Loucy (cell line): ENCODE data around the gene ARL16.

Experiments used
- H2AFZ ChIP-seq: fragments of 200-600 bp; sonication (generic); 2 replicates; pipeline ENCODE4 v1.6.0; 2016; ENCODE audit warnings: antibody characterized with exemption, mild to moderate bottlenecking, low read length, moderate library complexity
- H3F3A ChIP-seq: fragments of 200-600 bp; 2 replicates; pipeline ENCODE4 v1.6.0; 2016; ENCODE audit warnings: antibody characterized with exemption, low read depth, mild to moderate bottlenecking
- H3K27me3 ChIP-seq: fragments of 200-600 bp; sonication (generic); 2 replicates; pipeline ENCODE4 v1.6.1; 2014; ENCODE audit warnings: low read length, mild to moderate bottlenecking; ENCODE audit not compliant: insufficient read depth, poor library complexity, severe bottlenecking
- H3K36me3 ChIP-seq: fragments of 200-600 bp; sonication (generic); 2 replicates; pipeline ENCODE4 v1.6.1; 2016; ENCODE audit warnings: low read length; ENCODE audit not compliant: insufficient read depth
- H3K4me1 ChIP-seq: fragments of 200-600 bp; sonication (generic); 2 replicates; pipeline ENCODE4 v1.5.1; 2014; ENCODE audit warnings: low read length, mild to moderate bottlenecking; ENCODE audit not compliant: insufficient read depth, poor library complexity, severe bottlenecking
- H3K4me2 ChIP-seq: fragments of 200-600 bp; sonication (generic); 2 replicates; pipeline ENCODE4 v1.6.0; 2014; ENCODE audit warnings: antibody characterized with exemption, low read length, low read depth, mild to moderate bottlenecking; ENCODE audit not compliant: poor library complexity, severe bottlenecking
- H3K4me3 ChIP-seq: fragments of 200-600 bp; sonication (generic); 2 replicates; pipeline ENCODE4 v1.5.1; 2014; ENCODE audit warnings: low read length, mild to moderate bottlenecking, mixed read lengths; ENCODE audit not compliant: poor library complexity, severe bottlenecking
- H3K79me2 ChIP-seq: fragments of 200-600 bp; sonication (generic); 2 replicates; pipeline ENCODE4 v1.6.1; 2014; ENCODE audit warnings: low read length; ENCODE audit not compliant: insufficient read depth
- H3K9ac ChIP-seq: fragments of 200-600 bp; sonication (generic); 2 replicates; pipeline ENCODE4 v1.6.0; 2014; ENCODE audit warnings: mild to moderate bottlenecking, low read depth, low read length, moderate library complexity; ENCODE audit not compliant: poor library complexity, severe bottlenecking
- H3K9me2 ChIP-seq: fragments of 200-600 bp; sonication (generic); replicated peaks from 2 replicates; pipeline ENCODE4 v1.6.1; 2016; ENCODE audit warnings: low read depth, low read length, mixed read lengths
- H3K9me3 ChIP-seq: fragments of 200-600 bp; sonication (generic); 2 replicates; pipeline ENCODE4 v1.6.1; 2014; ENCODE audit warnings: mild to moderate bottlenecking, antibody characterized with exemption, low read length, low read depth; ENCODE audit not compliant: insufficient read depth
- H4K20me1 ChIP-seq: fragments of 200-600 bp; sonication (generic); 2 replicates; pipeline ENCODE4 v1.6.0; 2014; ENCODE audit warnings: antibody characterized with exemption, low read length, mild to moderate bottlenecking; ENCODE audit not compliant: insufficient read depth, poor library complexity, severe bottlenecking
- EZH2phosphoT487 ChIP-seq: fragments of 200-600 bp; IDR thresholded peaks from 2 replicates; pipeline ENCODE4 v1.6.1; 2018; ENCODE audit warnings: antibody characterized with exemption, mild to moderate bottlenecking, moderate library complexity, borderline replicate concordance
- TF ChIP-seq, protein P1 (sequence below): fragments of 200-600 bp; sonication (generic); conservative IDR thresholded peaks from 2 replicates; pipeline ENCODE4 v1.5.1; 2014; ENCODE audit warnings: mild to moderate bottlenecking, antibody characterized with exemption, low read length

Gene ARL16

GRCh38 chr17:81672504-81672903, 11.1 kb downstream of the ARL16 start:
- H3K27me3 ChIP-seq = no peaks in the 10 kb centered on the region
- no peak overlapping the region for H2AFZ ChIP-seq
- no peak overlapping the region for H3K4me2 ChIP-seq
- H3K9me2 ChIP-seq = no peaks in the 10 kb centered on the region
- H3K79me2 ChIP-seq = peaks cover 31% of the 10 kb centered on the region
- no peak for TF ChIP-seq EZH2phosphoT487
- TF ChIP-seq, protein P1, sequence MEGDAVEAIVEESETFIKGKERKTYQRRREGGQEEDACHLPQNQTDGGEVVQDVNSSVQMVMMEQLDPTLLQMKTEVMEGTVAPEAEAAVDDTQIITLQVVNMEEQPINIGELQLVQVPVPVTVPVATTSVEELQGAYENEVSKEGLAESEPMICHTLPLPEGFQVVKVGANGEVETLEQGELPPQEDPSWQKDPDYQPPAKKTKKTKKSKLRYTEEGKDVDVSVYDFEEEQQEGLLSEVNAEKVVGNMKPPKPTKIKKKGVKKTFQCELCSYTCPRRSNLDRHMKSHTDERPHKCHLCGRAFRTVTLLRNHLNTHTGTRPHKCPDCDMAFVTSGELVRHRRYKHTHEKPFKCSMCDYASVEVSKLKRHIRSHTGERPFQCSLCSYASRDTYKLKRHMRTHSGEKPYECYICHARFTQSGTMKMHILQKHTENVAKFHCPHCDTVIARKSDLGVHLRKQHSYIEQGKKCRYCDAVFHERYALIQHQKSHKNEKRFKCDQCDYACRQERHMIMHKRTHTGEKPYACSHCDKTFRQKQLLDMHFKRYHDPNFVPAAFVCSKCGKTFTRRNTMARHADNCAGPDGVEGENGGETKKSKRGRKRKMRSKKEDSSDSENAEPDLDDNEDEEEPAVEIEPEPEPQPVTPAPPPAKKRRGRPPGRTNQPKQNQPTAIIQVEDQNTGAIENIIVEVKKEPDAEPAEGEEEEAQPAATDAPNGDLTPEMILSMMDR = no peak
- H3K4me1 ChIP-seq = peaks cover 11% of the 10 kb centered on the region
- H3K4me3 ChIP-seq = no peak overlapping the region
- H3F3A ChIP-seq = no peaks in the 10 kb centered on the region
- peaks cover 20% of the 10 kb centered on the region; the same call in 1 of the 2 replicates for H3K36me3 ChIP-seq
- no peaks in the 10 kb centered on the region for H3K9me3 ChIP-seq
- H4K20me1 ChIP-seq = peaks cover 17% of the 10 kb centered on the region
- no peak overlapping the region for H3K9ac ChIP-seq

GRCh38 chr17:81667754-81668153, 15.8 kb downstream of the ARL16 start:
- peaks cover 18% of the 10 kb centered on the region for H4K20me1 ChIP-seq
- peaks cover 62% of the 10 kb centered on the region for H3K79me2 ChIP-seq
- peak overlapping the region; percentile 99 for H3K9ac ChIP-seq
- H3F3A ChIP-seq = peaks cover 8% of the 10 kb centered on the region
- no peak overlapping the region for H2AFZ ChIP-seq
- H3K9me2 ChIP-seq = no peaks in the 10 kb centered on the region
- H3K27me3 ChIP-seq = no peaks in the 10 kb centered on the region
- peak overlapping the region; percentile 90 for H3K4me2 ChIP-seq
- TF ChIP-seq, protein P1 = peak; percentile 72
- TF ChIP-seq EZH2phosphoT487 = no peak
- peaks cover 12% of the 10 kb centered on the region; the same call in 1 of the 2 replicates for H3K36me3 ChIP-seq
- H3K4me1 ChIP-seq = peaks cover 37% of the 10 kb centered on the region
- peak overlapping the region; percentile 98 for H3K4me3 ChIP-seq
- H3K9me3 ChIP-seq = no peaks in the 10 kb centered on the region

- H3K9me2 ChIP-seq = no peaks in the 10 kb centered on the region
- peaks cover 38% of the 10 kb centered on the region for H3K4me1 ChIP-seq
- no peaks in the 10 kb centered on the region for H3K27me3 ChIP-seq
- H3K9me3 ChIP-seq = no peaks in the 10 kb centered on the region
- TF ChIP-seq, protein P1 = no peak
- TF ChIP-seq EZH2phosphoT487 = no peak
- H3K9ac ChIP-seq = peak within 1 kb of the TSS; percentile 99
- H3K36me3 ChIP-seq = peaks cover 1% of the 10 kb centered on the region; the same call in 1 of the 2 replicates
- H2AFZ ChIP-seq = peak within 1 kb of the TSS; percentile 53
- peaks cover 8% of the 10 kb centered on the region for H3F3A ChIP-seq
- H3K4me3 ChIP-seq = peak within 1 kb of the TSS; percentile 98
- peaks cover 18% of the 10 kb centered on the region for H4K20me1 ChIP-seq
- peak within 1 kb of the TSS; percentile 98 for H3K4me2 ChIP-seq
- H3K79me2 ChIP-seq = peaks cover 62% of the 10 kb centered on the region
Observed at GRCh38 chr17:81666342-81667191, 17.0 kb downstream of the ARL16 start, which contains the start of the genes CCDC137 and OXLD1. CCDC137 (plus strand) TSS chr17:81666737; CDS start chr17:81666767, 30 bp downstream. OXLD1 (minus strand) TSS chr17:81666605; CDS start chr17:81666577, 28 bp downstream.
